Amniotic epithelial cell (primary cell): ENCODE data around the gene PPM1F.

ENCODE experiments used
- DNase-seq: peaks from one replicate; pipeline ENCODE4 v3.0.0-alpha.2; 2010; ENCODE audit warnings: low read depth

PPM1F gene

DNA sequence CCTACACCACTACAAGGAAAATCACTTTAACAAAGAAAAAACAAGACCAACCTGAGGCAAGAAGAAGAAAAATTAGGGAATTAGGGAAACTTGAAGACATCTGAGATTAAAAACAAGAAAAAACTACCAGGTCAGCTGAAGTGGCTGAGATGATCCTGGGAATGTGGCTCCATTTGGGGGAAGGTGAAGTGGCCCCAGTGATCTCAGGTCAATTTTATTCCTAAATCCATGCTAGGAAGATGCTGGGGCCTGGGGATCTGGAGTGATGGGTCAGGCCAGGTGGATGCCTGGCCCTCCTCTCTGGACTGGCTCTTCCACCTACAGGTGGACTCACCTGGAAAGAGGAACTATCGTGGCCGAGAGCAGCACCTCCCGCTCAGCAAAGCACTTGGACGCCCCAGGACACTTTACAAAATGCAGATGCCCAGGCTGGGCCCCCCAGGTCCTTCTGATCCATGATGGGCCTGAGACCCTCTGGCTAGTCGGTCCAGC, 23.3 kb upstream of the PPM1F start:
- DNase-seq = no peak

GRCh38 chr22:21975273-21975672, 22.6 kb upstream of the PPM1F start:
- DNase-seq = no peak

- no peak for DNase-seq
Observed at GRCh38 chr22:21974058-21974649, 21.5 kb upstream of the PPM1F start.

GRCh38 chr22:21972806-21973205, 20.2 kb upstream of the PPM1F start:
- DNase-seq = no peak

DNA sequence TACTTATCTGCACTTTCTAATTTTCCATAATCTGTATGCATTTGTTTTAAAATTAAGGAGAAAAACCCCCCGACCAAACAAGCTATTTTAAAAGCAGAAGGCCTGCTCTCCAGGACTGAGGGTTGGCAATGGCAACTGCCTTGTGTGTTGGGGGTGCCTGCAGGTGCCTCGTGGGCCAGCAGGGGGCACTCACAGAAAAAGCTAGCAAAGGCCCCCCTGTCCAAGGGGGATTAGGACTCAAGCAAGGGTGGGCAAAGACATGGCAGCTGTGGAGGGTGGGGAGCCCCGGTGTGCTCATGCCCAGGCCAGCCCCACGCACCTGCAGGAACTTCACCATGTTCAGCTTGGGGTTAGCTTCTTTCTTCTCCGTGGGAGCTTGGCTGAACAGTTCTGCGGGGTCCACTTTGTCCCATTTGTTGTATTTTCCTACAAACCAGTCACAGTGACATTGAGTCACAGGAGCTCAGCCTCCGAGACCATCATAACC, 19.7 kb upstream of the PPM1F start:
- peak; percentile 19 for DNase-seq

DNA sequence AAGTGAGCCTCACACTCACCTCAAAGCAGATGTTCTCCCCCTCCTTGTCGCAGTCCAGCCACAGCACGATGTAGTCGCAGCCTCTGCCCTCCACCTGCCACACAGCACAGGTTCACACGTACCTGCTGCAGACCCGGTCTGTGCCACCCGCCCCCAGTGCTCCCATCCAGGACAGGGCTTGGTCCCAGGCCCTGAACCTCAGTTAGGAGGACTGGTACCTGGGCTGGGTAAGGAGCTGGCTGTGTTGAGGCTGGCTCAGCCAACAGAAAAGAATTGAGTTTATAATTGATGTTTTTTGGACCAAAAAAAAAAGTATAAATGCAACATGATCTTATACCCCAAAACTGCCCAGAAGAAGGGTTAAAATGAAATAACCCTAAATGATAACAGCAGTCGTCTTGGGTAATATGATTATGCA, 19.2 kb upstream of the PPM1F start:
- DNase-seq = no peak

GRCh38 chr22:21970800-21971617, 18.4 kb upstream of the PPM1F start:
- no peak for DNase-seq

GRCh38 chr22:21970037-21970799, 17.6 kb upstream of the PPM1F start:
- DNase-seq = no peak

- no peak for DNase-seq
Observed at GRCh38 chr22:21968452-21969129, 15.9 kb upstream of the PPM1F start.

- DNase-seq = no peak
Observed at GRCh38 chr22:21967693-21968271, 15.1 kb upstream of the PPM1F start.

DNA sequence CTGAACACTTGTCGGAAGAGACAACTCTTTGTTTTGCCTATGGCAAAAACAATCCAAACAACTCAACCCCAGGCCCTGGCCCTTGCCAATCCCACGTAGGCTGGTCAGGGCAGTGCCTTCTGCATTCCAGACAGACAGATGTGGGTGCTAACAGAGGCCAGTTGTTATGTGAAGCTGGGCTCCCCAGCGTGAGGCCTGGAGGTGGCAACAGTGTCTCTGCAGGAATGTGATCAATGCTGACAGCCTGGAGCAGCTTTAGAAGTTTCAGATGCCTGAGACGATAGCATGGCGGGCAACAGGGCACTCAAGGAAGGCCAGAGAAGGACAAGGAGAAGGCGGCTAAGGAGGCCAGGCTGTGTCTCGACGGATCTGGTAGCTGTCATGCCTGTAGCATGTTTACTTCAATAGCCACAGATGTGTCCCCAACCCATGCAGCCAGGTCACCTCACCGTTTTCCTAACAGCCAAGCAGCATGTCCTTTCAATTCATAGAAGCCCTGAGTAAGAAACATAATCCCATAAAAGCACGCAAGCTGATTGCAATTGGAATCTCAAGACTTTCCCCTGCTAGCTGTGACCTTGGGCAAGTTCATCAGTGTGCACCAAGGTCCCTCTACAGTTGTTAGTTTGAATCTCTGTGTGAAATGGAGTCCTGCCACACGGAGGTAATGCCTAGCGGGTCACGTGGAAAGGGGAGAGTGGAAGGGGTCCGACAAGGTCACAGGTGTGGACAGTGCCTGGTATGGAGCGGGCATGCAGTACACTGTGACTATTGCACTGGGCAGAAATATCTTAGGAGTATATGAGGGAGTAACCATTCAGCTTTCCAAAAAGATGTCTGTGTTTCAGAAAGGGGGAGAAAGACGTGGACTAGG, 14.2 kb upstream of the PPM1F start:
- DNase-seq = no peak

GRCh38 chr22:21965762-21966288, 13.2 kb upstream of the PPM1F start:
- no peak for DNase-seq

DNA sequence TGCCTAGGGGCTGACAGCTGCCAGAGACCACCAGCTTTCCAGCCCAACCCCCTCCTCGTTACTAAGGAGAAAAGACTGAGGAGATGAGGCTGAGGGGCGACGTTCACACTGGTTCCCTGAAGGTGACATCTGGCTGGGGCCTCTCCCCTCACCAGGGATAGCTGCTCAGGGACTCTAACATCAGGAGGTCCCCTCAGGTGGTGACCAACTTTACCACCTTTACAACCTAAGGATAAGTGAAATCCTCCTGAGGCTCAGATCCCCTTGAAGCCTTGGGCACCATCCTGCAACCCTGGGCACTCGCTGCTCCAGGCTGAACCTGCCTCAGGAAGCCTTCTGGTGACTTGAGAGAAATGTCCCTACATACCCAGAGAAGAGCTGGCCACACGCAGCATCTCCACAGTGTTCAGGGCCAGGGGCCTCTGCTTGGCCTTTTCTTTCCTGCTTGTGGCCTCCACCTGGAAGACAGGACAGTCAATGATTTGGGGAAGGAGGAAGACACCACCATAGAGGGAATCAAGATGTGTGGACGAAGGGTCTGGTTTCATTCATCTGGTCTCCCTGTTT, 12.4 kb upstream of the PPM1F start:
- no peak for DNase-seq

DNA sequence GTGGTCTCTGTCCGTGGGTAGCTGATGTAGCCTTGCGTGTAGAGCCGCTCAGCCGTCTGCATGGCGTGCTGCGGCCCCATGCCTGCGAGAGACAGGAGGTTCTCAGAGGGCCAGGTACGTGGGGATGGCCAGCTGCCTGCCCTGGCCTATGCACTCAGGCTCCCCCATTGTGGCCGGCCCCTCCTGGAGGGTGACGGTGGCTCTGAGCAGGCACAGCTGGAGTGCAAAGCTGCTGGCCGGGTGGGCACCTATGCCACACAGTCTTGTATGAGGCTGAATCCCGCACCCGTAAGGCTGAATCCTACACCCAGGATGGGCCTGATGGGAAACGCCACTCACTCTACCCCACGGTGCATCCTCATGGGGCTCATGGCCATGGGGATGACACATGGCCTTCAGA, 11.6 kb upstream of the PPM1F start:
- DNase-seq = no peak

DNA sequence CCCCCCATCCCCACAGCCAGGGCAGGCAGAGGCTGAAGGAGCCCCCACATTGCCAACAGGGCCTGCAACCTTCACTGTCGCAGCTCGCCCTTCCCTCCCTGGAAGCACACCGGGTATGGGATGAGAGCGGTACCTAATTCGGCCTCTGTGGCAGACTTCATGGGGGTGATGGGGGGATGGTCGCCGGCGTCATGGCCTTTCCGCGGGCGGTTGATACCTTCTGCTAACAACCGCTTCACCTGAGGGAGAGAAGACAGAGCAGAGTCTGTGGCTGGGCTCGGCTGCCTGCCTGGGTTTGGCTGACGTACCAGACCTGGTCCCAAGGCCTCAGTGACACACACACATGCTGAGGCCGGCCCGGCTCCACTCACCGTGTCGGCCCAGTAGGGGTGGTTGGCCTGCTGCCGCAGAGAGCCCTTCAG, 11.2 kb upstream of the PPM1F start:
- DNase-seq = no peak

DNA sequence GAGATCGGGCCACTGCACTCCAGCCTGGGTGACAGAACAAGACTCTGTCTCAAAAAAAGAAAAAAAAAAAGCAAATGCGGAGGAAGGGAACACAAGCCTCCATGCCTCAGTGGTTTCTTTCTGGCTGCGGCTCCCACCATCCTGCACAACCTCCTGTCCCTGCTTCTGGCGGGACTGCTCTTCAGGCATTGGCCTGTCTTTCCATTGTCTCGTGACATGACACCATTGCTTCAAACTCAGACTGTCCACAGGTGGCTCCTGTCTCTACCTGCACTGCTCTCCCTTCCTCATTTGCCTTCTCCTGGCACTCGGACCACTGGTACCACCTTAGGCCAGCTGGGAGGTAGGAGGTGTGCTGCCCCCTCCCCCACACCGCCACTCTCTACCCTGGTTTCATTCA, 10.6 kb upstream of the PPM1F start:
- DNase-seq = no peak

GRCh38 chr22:21962655-21962949, 10.0 kb upstream of the PPM1F start:
- DNase-seq = no peak

DNA sequence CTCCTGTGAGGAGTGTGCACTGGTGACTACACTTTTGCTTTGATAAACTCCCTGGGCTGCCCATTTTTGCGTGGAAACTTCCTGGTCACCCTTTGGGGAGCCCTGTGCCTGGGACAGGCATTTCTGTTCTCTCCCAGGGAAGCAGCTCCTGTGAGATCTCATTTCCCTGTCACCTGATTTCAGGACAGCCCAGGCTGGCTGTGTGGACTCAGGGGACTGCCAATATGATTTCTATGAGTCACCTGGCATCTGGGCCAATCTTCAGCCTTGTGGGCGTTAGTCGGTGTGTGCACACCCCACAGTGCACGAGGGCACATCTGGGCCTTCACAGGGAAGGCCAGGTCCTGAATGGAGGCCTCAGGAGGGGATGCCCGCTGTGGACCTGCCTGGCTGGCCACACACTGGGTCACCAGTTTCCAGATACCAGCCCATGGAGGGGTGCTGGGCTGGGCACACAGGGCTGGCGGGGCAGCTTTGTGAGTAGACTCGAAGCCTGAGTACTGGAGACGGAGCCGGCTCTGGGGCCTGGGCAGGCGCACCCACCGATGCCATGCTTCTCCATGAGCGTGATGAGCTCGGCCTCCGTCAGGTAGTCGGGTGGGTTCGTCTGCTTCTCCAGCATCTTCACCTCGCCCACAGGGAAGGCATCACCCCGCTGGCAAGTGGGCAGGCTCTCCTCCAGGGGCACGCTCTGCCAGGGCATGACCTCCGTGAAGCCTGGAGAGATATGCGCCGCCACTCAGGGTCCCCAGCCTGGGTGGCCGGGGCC, 9.4 kb upstream of the PPM1F start:
- no peak for DNase-seq

GRCh38 chr22:21961127-21961867, 8.6 kb upstream of the PPM1F start:
- DNase-seq = no peak
